K562 (cell line): ENCODE data around the gene S100A3. TPM values are rescaled to one million over a fixed set of nuclear protein-coding genes. Genes with fewer than 3 reads are reported as not detected.

Source experiments
- FOXJ3 ChIP-seq: sonication (generic); formaldehyde crosslinking; IDR thresholded peaks from 2 replicates; pipeline ENCODE4 v1.4.0; 2020; ENCODE audit warnings: mild to moderate bottlenecking, missing genetic modification reagents
- GABPA ChIP-seq: fragments of 200-800 bp; sonication (Bioruptor generic); conservative IDR thresholded peaks from 2 replicates; pipeline ENCODE4 v1.6.1; 2016; ENCODE audit warnings: low read depth, missing genetic modification characterization, missing compliant biosample characterization
- GATAD2A ChIP-seq: fragments of 450-650 bp; IDR thresholded peaks from 2 replicates; pipeline ENCODE4 v1.6.1; 2017
- MGA ChIP-seq: fragments of 450-650 bp; IDR thresholded peaks from 2 replicates; pipeline ENCODE4 v1.6.1; 2016; ENCODE audit warnings: mild to moderate bottlenecking, moderate library complexity
- RBM15 ChIP-seq: fragments of 200-400 bp; formaldehyde crosslinking; IDR thresholded peaks from 2 replicates; pipeline ENCODE4 v1.6.1; 2018; ENCODE audit warnings: mild to moderate bottlenecking, low read length, moderate library complexity; ENCODE audit not compliant: insufficient read depth
- SMC3 ChIP-seq: conservative IDR thresholded peaks from 2 replicates; pipeline ENCODE4 v1.6.1; 2011; ENCODE audit warnings: low read depth, low read length, improper control_type of control experiment; ENCODE audit not compliant: insufficient read depth
- TEAD2 ChIP-seq: fragments of 450-650 bp; IDR thresholded peaks from 2 replicates; pipeline ENCODE4 v1.6.1; 2016; ENCODE audit warnings: missing genetic modification characterization, control low read depth, missing compliant biosample characterization
- TRIM25 ChIP-seq: fragments of 450-650 bp; IDR thresholded peaks from 2 replicates; pipeline ENCODE4 v1.7.0; 2016; ENCODE audit warnings: borderline replicate concordance
- UBTF ChIP-seq, 2 experiments: IDR thresholded peaks; 2 replicates each; pipeline ENCODE4 v1.6.1; 2012; ENCODE audit warnings: improper control_type of control experiment in 2 of 2, low read depth in 2 of 2, low read length in 2 of 2, borderline replicate concordance in 1 of 2
- ZNF263 ChIP-seq: sonication (generic); formaldehyde crosslinking; IDR thresholded peaks from 2 replicates; pipeline ENCODE4 v1.8.0; 2022; ENCODE audit warnings: mild to moderate bottlenecking, missing genetic modification reagents, borderline replicate concordance
- polyA plus RNA-seq, 8 experiments: library from polyadenylated mRNA; depleted of rRNA in 4 of 8; stranded (reverse) in 5 of 8; unstranded in 3 of 8; fragments of >200 nt; fragmentation: Nextera tagmentation in 2 of 8; fragmentation: Illumina TruSeq in 1 of 8; extraction: Ambion mirVana in 2 of 8; extraction: Trizol in 1 of 8; gene quantifications; 2 replicates each; pipeline versions ENCODE4 v1.2.1 to v1.2.3, GENCODE V29; 2011 to 2014; ENCODE audit warnings: inconsistent platforms in 1 of 8, missing spikeins in 1 of 8
- total RNA-seq, 7 experiments: library from RNA; depleted of rRNA in 6 of 7; stranded (reverse); fragments of >200 nt in 6 of 7; fragmentation: Illumina TruSeq in 2 of 7; extraction: Trizol in 2 of 7; gene quantifications; 2 replicates each; pipeline versions ENCODE4 v1.2.1 to v1.2.3, GENCODE V29; 2011 to 2021; ENCODE audit warnings: low replicate concordance in 1 of 7

The S100A3 gene
- total and polyA plus RNA-seq, 9 of the 15 experiments (the other 6 are each of a cell fraction or from before 2014, with no cell fraction given) = 0.08 to 1.7 (median 0.18) TPM; not detected in 4

GRCh38 chr1:153568367-153569099 is 19.5 kb upstream of the S100A3 start (continued):
- TF ChIP-seq SMC3 (peak; percentile 98), GABPA (tag) (no peak), MGA (no peak; the same call in 1 of the 2 replicates), TEAD2 (tag) (0 out of 2 replicates have a peak, but pooled peaks have one; percentile 7), TRIM25 (no peak), FOXJ3 (CRISPR knock-in tag) (no peak), ZNF263 (0 out of 2 replicates have a peak, but pooled peaks have one; percentile 30), RBM15 (no peak), GATAD2A (no peak), UBTF (IDR thresholded peaks at IDR 0.05; ENCODE audit: borderline replicate concordance in 1 of 2, low read depth in 2 of 2, low read length in 2 of 2) (peak in 1 of 2 experiments; percentile 62; a peak in 1 of 4 replicates)
